IMR-90 (cell line): ENCODE results near the gene KCNK7. TPM values are rescaled to one million over a fixed set of nuclear protein-coding genes. Genes with fewer than 3 reads are reported as not detected.

ENCODE experiments used
- ATAC-seq: fragments of 200-7000 bp; cut with Tn5 transposase; 2 replicates; pipeline ENCODE4 v1.9.1; 2020; ENCODE audit warnings: low read depth, mild to moderate bottlenecking, moderate library complexity
- BruUV-seq: library from RNA; stranded (reverse); fragments of 400-500 nt; replicated peaks from 2 replicates; lab custom pipeline; 2021; lab: Mats Ljungman, UMichigan
- CTCF ChIA-PET: fragments of 300-600 bp; formaldehyde crosslinking; extraction: SDS; loops from one replicate; lab custom pipeline; 2021; ENCODE audit warnings: antibody characterized with exemption; lab: Yijun Ruan, JAX
- POLR2A ChIA-PET: fragments of 300-600 bp; sonication (Branson Sonifier 250); formaldehyde crosslinking; loops from one replicate; lab custom pipeline; 2022; ENCODE audit warnings: antibody characterized with exemption; ENCODE audit not compliant: unreplicated experiment; lab: Charles Lee
- DNase-seq: peaks from one replicate; pipeline ENCODE4 v3.0.0; 2013
- H2AFZ ChIP-seq: replicated peaks from 2 replicates; pipeline ENCODE3; 2013; ENCODE audit warnings: low read length, mild to moderate bottlenecking; ENCODE audit not compliant: poor library complexity
- H2AK5ac ChIP-seq: 2 replicates; pipeline ENCODE4 v1.6.1; 2013; ENCODE audit warnings: low read depth, low read length, inconsistent platforms
- H2AK9ac ChIP-seq: replicated peaks from 2 replicates; pipeline ENCODE3; 2013; ENCODE audit warnings: mild to moderate bottlenecking, low read depth, low read length, moderate library complexity; ENCODE audit not compliant: poor library complexity
- H2BK120ac ChIP-seq: 2 replicates; pipeline ENCODE4 v1.6.1; 2013; ENCODE audit warnings: low read depth, low read length, inconsistent platforms
- H2BK15ac ChIP-seq: 3 replicates; pipeline ENCODE4 v1.6.1; 2013; ENCODE audit warnings: low read depth, low read length, inconsistent platforms
- H2BK20ac ChIP-seq: 2 replicates; pipeline ENCODE4 v1.6.1; 2013; ENCODE audit warnings: low read depth, mild to moderate bottlenecking, inconsistent platforms, low read length, moderate library complexity
- H2BK5ac ChIP-seq: 2 replicates; pipeline ENCODE4 v1.6.1; 2013; ENCODE audit warnings: mild to moderate bottlenecking, low read depth, low read length, inconsistent platforms; ENCODE audit not compliant: poor library complexity, severe bottlenecking
- H3K14ac ChIP-seq: replicated peaks from 2 replicates; pipeline ENCODE4 v1.6.1; 2013; ENCODE audit warnings: low read depth, low read length, inconsistent platforms
- H3K18ac ChIP-seq: 2 replicates; pipeline ENCODE4 v1.6.1; 2013; ENCODE audit warnings: low read depth, low read length, control low read depth
- H3K23ac ChIP-seq: 2 replicates; pipeline ENCODE4 v1.6.1; 2013; ENCODE audit warnings: low read depth, low read length, inconsistent platforms
- H3K27ac ChIP-seq: 2 replicates; pipeline ENCODE4 v1.5.1; 2013; ENCODE audit warnings: mild to moderate bottlenecking, control low read depth, low read length; ENCODE audit not compliant: insufficient read depth
- H3K27me3 ChIP-seq: 2 replicates; pipeline ENCODE4 v1.6.1; 2013; ENCODE audit warnings: low read length; ENCODE audit not compliant: control insufficient read depth, insufficient read depth
- H3K36me3 ChIP-seq: 2 replicates; pipeline ENCODE4 v1.6.1; 2013; ENCODE audit warnings: low read length, mixed read lengths; ENCODE audit not compliant: control insufficient read depth, insufficient read depth
- H3K4ac ChIP-seq: 2 replicates; pipeline ENCODE4 v1.6.1; 2013; ENCODE audit warnings: low read depth, low read length, inconsistent platforms
- H3K4me1 ChIP-seq: 2 replicates; pipeline ENCODE4 v1.6.1; 2013; ENCODE audit warnings: low read length, mixed read lengths; ENCODE audit not compliant: control insufficient read depth, insufficient read depth
- H3K4me2 ChIP-seq: 2 replicates; pipeline ENCODE4 v1.6.1; 2013; ENCODE audit warnings: low read depth, mild to moderate bottlenecking, control low read depth, low read length, moderate library complexity
- H3K4me3 ChIP-seq: 2 replicates; pipeline ENCODE4 v1.5.1; 2013; ENCODE audit warnings: low read depth, mild to moderate bottlenecking, control low read depth, low read length, moderate library complexity; ENCODE audit not compliant: insufficient read depth
- H3K56ac ChIP-seq: 2 replicates; pipeline ENCODE4 v1.6.1; 2013; ENCODE audit warnings: low read length, inconsistent platforms; ENCODE audit not compliant: insufficient read depth; ENCODE audit errors: extremely low read depth
- H3K79me1 ChIP-seq, 2 experiments: 2 replicates each; pipeline ENCODE4 v1.6.1; 2013; ENCODE audit warnings: low read length in 2 of 2, inconsistent platforms in 1 of 2, low read depth in 1 of 2
- H3K9ac ChIP-seq: 2 replicates; pipeline ENCODE4 v1.6.1; 2013; ENCODE audit warnings: low read depth, low read length, control low read depth
- H3K9me1 ChIP-seq: 2 replicates; pipeline ENCODE4 v1.6.1; 2013; ENCODE audit warnings: low read length, inconsistent platforms; ENCODE audit not compliant: insufficient read depth
- H3K9me3 ChIP-seq: 2 replicates; pipeline ENCODE4 v1.6.1; 2013; ENCODE audit warnings: low read length; ENCODE audit not compliant: control insufficient read depth, insufficient read depth
- H4K20me1 ChIP-seq: 2 replicates; pipeline ENCODE4 v1.6.1; 2013; ENCODE audit warnings: low read length, inconsistent platforms; ENCODE audit not compliant: insufficient read depth
- H4K5ac ChIP-seq: 2 replicates; pipeline ENCODE4 v1.6.1; 2013; ENCODE audit warnings: mild to moderate bottlenecking, low read depth, low read length, control low read depth
- H4K8ac ChIP-seq, 2 experiments: 2 replicates each; pipeline ENCODE4 v1.6.1; 2013; ENCODE audit warnings: low read depth in 2 of 2, low read length in 2 of 2, control low read depth in 1 of 2, inconsistent platforms in 1 of 2
- H4K91ac ChIP-seq: 2 replicates; pipeline ENCODE4 v1.6.1; 2013; ENCODE audit warnings: low read depth, low read length, inconsistent platforms; ENCODE audit not compliant: insufficient read depth
- FOS ChIP-seq: fragments of 150-350 bp; IDR thresholded peaks from 2 replicates; pipeline ENCODE4 v1.6.1; 2016; ENCODE audit warnings: low read depth, low read length
- POLR2A ChIP-seq: IDR thresholded peaks from 2 replicates; pipeline ENCODE4 v1.6.1; 2012; ENCODE audit warnings: mild to moderate bottlenecking, low read depth, low read length
- RAD21 ChIP-seq: IDR thresholded peaks from 2 replicates; pipeline ENCODE4 v1.6.1; 2012; ENCODE audit warnings: low read length, improper control_type of control experiment
- RFX5 ChIP-seq: IDR thresholded peaks from 2 replicates; pipeline ENCODE4 v1.8.0; 2012; ENCODE audit warnings: low read depth, mild to moderate bottlenecking, low read length, moderate library complexity
- SMC3 ChIP-seq: fragments of 150-350 bp; IDR thresholded peaks from 2 replicates; pipeline ENCODE4 v1.6.1; 2016; ENCODE audit warnings: low read depth, mild to moderate bottlenecking, antibody characterized with exemption, low read length, moderate library complexity
- WGBS, 2 experiments: methylation state at CpG; one replicate each; pipeline versions ENCODE4 v1.1.5 to v1.1.7; 2013; ENCODE audit warnings: missing lambda C conversion rate in 2 of 2; ENCODE audit not compliant: insufficient read length in 1 of 2; ENCODE audit errors: extremely low coverage in 2 of 2; 5-methylcytosine and 5-hydroxymethylcytosine counted together
- dilution Hi-C: fragments of 300-500 bp; cut with HindIII; formaldehyde crosslinking; loops from one replicate; pipeline ENCODE4 v1.14.3; 2018; ENCODE audit warnings: low sequenced_read_pairs; ENCODE audit not compliant: unreplicated experiment
- in situ Hi-C: fragments of 300-500 bp; cut with MboI; formaldehyde crosslinking; loops from 3 replicates; pipeline ENCODE4 v1.14.3; 2019; ENCODE audit warnings: low sequenced_read_pairs, inconsistent platforms, mixed read lengths
- intact Hi-C: fragments of 100-400 bp; cut with micrococcal nuclease; formaldehyde crosslinking; loops from 2 replicates; pipeline ENCODE4 v1.10.0; 2022
- polyA plus RNA-seq, 3 experiments: library from polyadenylated mRNA; depleted of rRNA; stranded (reverse); fragments of >200 nt; gene quantifications; 2 replicates each; pipeline ENCODE4 v1.2.3, GENCODE V29; 2012; ENCODE audit warnings: low replicate concordance in 1 of 3
- total RNA-seq: library from RNA; depleted of rRNA; stranded (reverse); fragments of >200 nt; gene quantifications from 2 replicates; pipeline ENCODE4 v1.2.3, GENCODE V29; 2012
- TF ChIP-seq, protein P1 (sequence below): fragments of 150-350 bp; IDR thresholded peaks from 2 replicates; pipeline ENCODE4 v1.6.1; 2016; ENCODE audit warnings: low read depth, mild to moderate bottlenecking, low read length, moderate library complexity, borderline replicate concordance
- TF ChIP-seq, protein P2 (sequence below): conservative IDR thresholded peaks from 2 replicates; pipeline ENCODE4 v1.5.1; 2012; ENCODE audit warnings: mild to moderate bottlenecking, low read depth, low read length, improper control_type of control experiment

KCNK7 gene
- total and polyA plus RNA-seq, 2 of the 4 experiments (the other 2 are of a cell fraction), result 0.09 TPM; not detected in 1

DNA sequence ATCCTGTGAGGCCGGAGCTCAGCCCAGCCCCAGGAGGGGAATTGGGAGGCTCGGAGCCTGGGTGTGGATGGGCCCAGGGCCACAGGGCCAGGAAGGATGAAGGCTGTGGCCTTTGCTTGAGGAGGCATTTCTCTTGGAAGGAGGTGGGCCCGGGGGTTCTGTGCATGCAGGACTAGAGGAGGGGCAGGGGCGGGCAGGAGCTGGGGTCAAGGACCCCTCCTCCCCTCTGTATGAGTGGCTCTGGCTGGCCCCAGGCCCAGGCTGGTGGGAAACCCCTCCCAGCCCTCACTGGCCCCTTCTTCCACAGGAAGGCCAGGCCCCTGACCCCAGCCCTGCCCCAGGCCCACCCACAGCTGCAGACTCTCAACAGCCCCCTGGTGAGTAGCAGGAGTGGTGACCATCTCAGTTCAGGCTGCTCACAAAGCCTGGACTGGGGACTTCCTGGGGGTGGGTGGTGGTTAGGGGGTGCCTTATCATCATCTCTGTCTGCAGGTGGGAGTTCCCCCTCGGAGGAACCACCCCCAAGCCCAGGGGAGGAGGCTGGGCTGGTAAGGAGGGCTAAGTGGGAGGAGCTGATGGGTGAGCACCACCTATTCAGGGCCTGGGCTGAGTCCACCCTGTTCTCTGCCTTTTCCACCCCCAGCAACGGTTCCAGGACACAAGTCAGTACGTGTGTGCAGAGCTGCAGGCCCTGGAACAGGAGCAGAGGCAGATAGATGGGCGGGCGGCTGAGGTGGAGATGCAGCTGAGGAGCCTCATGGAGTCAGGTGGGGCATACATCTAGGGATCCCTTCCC is 6.0 kb downstream of the KCNK7 start (continued):
- TF ChIP-seq, protein P1, sequence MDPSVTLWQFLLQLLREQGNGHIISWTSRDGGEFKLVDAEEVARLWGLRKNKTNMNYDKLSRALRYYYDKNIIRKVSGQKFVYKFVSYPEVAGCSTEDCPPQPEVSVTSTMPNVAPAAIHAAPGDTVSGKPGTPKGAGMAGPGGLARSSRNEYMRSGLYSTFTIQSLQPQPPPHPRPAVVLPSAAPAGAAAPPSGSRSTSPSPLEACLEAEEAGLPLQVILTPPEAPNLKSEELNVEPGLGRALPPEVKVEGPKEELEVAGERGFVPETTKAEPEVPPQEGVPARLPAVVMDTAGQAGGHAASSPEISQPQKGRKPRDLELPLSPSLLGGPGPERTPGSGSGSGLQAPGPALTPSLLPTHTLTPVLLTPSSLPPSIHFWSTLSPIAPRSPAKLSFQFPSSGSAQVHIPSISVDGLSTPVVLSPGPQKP, result no peak

DNA sequence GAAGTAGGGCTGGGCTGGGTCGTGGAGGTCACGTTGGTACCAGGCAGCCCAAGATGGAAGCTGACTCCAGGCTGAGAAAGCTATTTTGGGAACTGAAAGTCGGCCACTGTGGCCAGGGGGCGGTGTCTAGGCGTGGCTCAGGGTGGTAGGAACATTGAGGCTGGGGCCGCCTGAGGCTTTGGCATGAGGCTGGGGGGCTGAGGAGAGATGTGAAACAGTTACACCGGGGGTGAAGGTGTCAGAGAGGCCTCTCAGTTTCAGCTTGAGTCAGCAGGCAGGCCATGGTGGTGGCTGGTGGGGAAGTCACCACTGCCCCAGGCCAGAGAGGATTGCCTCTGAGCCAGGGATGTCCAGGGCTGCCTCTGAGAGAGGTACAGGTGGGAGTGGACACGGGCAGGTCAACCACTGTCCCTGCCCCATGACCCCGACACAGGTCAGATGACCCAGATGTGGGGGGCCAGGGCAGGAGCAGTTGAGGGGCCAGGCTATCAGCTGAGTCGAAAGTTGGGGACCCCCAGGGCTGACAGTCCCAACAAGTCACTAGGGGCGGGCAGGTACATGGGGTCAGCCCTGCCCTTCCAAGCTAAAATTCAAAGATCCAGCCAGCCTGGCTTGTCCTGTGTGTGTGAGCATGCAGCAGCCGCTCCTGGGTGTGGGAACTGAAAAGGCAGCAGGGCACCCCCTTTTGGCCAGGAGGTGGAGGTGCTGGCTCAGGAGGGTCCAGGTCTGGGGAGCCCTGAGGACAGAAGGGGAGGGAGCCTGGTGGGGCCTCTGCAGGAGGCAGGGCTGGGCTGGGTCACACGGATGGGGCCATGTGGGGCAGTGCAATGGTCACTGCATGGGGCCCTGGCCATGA is 7.2 kb downstream of the KCNK7 start:
- H2BK5ac ChIP-seq, result no peak overlapping the region
- in situ Hi-C loops (no loop called here), dilution Hi-C loops (no loop called here), intact Hi-C loops (no loop called here)
- H3K4me3 ChIP-seq, result no peak overlapping the region
- POLR2A ChIA-PET, result no interaction called here
- H4K91ac ChIP-seq, result no peak overlapping the region
- H3K4me1 ChIP-seq, result peaks cover 4% of the 10 kb centered on the region
- H3K9me3 ChIP-seq, result no peaks in the 10 kb centered on the region
- no peak overlapping the region for H2BK15ac ChIP-seq
- H3K56ac ChIP-seq, result no peak overlapping the region
- no peak overlapping the region for H3K27ac ChIP-seq
- H2AK5ac ChIP-seq, result peak overlapping the region; percentile 70
- H4K8ac ChIP-seq, result no peak overlapping the region
- no peak overlapping the region for H3K9ac ChIP-seq
- 85% methylated on average over 5 of the region's 13 CpGs; no CpG with 5 or more reads in 1 of the 2 experiments for WGBS, 2 experiments
- no peak for ATAC-seq
- DNase-seq, result peak; percentile 32
- peaks cover 0 to 24% of the 10 kb centered on the region in 2 experiments; a peak in 1 of 4 replicates for H3K79me1 ChIP-seq
- no peak overlapping the region for H4K5ac ChIP-seq
- no peak overlapping the region for H2BK120ac ChIP-seq
- no peak overlapping the region for H3K4ac ChIP-seq
- no peak overlapping the region for H3K4me2 ChIP-seq
- H2AFZ ChIP-seq, result peak overlapping the region; percentile 33
- CTCF ChIA-PET, result no interaction called here
- H2BK20ac ChIP-seq, result no peak overlapping the region
- BruUV-seq, result no TSS peak
- no peaks in the 10 kb centered on the region for H3K9me1 ChIP-seq
- H3K27me3 ChIP-seq, result no peaks in the 10 kb centered on the region
- no peak overlapping the region for H3K18ac ChIP-seq
- peak overlapping the region; percentile 91 for H2AK9ac ChIP-seq
- H4K20me1 ChIP-seq, result peaks cover 5% of the 10 kb centered on the region
- H3K36me3 ChIP-seq, result peaks cover 41% of the 10 kb centered on the region
- no peak overlapping the region for H3K14ac ChIP-seq
- no peak overlapping the region for H3K23ac ChIP-seq
- TF ChIP-seq POLR2A (no peak), FOS (no peak), SMC3 (peak; percentile 34; the same call in 1 of the 2 replicates), RFX5 (no peak), RAD21 (peak; percentile 53)
- TF ChIP-seq, protein P2, sequence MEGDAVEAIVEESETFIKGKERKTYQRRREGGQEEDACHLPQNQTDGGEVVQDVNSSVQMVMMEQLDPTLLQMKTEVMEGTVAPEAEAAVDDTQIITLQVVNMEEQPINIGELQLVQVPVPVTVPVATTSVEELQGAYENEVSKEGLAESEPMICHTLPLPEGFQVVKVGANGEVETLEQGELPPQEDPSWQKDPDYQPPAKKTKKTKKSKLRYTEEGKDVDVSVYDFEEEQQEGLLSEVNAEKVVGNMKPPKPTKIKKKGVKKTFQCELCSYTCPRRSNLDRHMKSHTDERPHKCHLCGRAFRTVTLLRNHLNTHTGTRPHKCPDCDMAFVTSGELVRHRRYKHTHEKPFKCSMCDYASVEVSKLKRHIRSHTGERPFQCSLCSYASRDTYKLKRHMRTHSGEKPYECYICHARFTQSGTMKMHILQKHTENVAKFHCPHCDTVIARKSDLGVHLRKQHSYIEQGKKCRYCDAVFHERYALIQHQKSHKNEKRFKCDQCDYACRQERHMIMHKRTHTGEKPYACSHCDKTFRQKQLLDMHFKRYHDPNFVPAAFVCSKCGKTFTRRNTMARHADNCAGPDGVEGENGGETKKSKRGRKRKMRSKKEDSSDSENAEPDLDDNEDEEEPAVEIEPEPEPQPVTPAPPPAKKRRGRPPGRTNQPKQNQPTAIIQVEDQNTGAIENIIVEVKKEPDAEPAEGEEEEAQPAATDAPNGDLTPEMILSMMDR, result peak; percentile 46
